Fibroblast of skin of right biceps (primary cell): Measurements from ENCODE around the gene TRPM5.

ENCODE experiments used
- DNase-seq: peaks from one replicate; pipeline ENCODE4 v3.0.0-alpha.2; 2013

Gene TRPM5

GRCh38 chr11:2419638-2420501 lies 24.4 kb downstream of the TRPM5 start:
- peak; percentile 52 for DNase-seq

DNA sequence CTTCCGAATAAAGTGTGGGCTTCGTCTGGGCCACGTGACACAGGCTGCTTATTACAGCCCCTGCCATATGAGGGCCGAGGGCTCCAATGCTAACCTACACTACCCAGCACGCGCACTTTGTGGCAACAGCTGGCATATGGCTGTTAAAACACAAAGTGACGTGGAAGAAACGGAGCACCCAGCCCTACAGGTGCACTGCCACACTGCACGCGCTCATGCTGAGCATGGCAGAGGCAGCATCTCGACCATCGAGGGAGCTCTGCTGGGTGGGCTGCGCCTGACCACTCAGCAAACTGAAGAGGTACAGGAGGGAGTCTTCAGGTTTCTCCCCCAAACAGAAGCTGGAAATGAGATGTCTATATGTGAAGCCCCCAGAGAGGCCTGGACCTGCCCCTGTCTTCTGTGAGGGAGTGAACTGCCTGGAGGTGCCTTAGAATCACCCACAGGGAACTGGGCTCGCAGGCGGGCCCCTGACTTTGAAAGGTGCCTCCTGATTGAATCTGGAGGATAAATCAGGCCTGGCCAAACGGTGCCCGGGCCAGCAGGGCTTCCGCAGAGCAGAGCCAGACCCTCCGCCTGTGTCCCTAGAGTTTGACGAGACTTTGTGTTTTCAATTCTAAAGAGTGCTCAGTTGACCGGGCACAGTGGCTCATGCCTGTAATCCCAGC lies 25.5 kb downstream of the TRPM5 start:
- no peak for DNase-seq

DNA sequence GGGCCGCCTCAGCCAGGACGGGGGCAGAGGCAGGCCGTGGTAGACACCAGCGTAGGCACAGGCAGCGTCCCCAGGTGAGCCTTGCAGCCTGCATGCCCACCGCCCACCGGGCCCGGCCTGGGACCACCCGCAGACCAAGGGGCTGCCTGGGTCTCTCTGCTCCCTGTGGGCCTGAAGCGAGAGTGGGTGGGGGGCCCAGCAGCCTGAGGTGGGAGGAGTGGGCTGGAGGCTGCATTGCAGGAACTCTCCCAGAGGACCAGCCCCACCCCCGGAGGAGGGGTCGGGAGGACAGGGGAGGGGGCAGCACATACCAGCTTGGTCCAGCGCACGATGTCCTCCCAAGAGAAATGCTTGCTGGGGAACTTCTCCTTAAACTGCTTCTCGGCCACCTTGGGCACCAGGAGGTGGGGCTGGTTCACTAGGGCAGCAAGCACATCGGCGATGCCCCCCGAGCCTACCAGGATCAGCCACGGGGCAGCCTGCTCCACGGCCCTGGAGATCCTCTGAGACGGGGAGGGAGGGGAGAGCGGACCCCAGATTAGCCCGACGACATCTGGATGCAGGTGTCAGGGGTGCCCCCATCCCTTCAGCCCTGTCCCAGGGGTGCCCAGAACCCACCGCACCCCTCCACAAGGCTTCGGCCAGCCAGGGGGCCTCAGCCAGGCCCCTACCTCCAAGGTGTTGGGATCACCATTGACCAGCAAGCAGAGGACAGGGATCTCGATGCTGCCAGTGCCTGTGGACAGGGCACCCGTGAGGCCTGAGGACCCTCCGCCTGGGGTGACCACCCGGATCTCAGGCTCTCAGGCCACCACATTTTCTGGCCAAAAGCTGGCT lies 26.2 kb downstream of the TRPM5 start:
- DNase-seq, result no peak

DNA sequence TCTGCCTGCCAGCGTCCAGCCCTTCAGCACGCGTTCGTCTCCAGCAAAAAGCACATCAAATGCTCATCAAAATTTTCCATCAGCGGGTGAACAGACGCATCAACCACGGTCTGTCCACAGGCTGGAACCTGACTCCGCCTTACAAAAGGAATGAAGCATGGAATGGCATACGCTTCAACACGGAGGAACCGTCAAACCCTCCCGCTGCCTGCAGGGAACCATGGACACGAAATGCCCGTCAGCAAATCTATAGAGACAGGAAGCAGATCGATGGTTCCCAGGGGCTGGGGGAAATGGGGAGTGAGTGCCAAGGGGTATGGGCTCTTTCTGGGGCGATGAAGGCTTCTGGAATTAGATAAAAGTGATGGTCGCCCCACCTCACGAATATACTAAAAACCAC lies 27.5 kb downstream of the TRPM5 start:
- no peak for DNase-seq

GRCh38 chr11:2415601-2416380 lies 28.5 kb downstream of the TRPM5 start:
- DNase-seq, result no peak

DNA sequence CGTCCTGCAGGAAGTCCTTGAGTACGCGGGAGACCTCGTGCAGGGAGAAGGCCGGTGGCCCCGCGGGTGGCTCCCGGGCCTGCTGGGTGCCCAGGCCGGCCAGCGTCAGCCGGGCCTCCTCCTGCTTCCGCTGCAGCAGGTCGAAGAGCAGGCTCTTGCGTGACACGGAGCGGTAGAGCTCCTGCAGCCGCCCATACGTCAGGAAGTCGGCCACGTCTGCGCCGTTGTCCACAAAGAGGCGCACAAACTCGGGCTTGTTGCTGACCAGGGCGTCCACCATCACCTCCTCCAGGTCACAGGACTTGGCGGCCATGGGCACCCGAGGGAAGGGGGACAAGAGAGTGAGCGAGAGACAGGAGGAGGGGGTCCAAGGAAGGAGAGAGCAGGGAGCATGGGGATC lies 29.1 kb downstream of the TRPM5 start:
- DNase-seq, result no peak

DNA sequence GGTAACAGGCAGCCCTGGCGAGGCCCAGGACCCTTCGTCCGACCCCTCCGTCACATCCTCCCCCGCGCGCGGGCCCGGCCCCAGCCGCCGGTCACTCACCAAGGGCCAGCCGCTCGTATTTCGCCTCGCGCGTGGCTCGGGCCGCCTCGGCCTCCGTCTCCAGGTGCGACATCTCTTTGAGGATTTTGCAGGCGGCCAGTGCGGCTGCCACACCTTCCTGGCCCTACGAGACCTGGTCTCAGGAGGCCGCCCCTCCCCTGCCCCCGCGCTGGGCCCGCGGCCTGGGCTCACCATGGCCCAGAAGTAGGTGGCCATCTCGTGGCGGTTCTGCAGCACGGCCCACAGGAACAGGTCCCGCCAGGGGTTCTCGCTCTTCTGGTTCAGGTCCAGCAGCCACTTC lies 29.7 kb downstream of the TRPM5 start:
- DNase-seq, result no peak

DNA sequence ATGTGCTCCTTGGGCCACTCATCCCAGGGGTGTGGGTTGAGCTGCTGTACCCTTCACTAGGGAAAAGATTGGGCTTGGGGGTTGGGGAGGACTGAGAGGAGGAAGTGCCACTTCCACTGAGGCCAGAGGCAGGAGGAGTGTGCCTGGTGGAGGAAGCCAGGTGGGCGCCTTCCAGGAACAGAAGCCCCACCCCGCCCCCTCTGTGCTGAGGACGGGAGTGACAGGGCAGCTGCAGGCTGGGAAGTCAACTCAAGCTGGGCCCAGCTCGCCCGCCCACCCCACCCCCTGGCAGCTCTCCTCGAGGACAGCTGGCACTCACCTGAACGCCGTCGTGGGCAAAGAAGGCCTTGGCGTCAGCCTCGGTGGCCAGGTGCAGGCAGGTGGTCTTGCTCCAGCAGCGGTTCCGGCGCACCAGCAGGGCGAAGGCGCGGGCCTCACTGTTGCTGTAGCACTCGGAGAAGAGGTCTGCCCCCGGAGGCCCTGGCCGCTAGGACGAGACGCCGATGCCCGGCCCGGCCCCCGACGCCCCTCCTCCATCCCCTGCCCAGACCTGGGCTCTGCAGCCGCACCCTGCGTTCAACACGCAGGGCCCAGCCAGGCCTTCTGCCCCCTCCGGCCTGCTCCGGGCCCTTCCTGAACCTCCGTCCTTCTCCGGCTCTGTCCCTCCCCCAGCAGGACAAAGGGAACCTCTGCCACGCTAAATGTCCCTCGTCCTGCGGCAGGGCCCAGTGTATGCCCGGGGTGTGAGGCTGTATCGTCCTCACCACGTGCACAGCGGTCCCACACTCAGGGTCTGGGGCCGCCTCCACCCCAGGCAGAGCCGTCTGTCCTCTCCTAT lies 30.4 kb downstream of the TRPM5 start:
- DNase-seq, result no peak

GRCh38 chr11:2412323-2412722 lies 32.0 kb downstream of the TRPM5 start:
- no peak for DNase-seq

DNA sequence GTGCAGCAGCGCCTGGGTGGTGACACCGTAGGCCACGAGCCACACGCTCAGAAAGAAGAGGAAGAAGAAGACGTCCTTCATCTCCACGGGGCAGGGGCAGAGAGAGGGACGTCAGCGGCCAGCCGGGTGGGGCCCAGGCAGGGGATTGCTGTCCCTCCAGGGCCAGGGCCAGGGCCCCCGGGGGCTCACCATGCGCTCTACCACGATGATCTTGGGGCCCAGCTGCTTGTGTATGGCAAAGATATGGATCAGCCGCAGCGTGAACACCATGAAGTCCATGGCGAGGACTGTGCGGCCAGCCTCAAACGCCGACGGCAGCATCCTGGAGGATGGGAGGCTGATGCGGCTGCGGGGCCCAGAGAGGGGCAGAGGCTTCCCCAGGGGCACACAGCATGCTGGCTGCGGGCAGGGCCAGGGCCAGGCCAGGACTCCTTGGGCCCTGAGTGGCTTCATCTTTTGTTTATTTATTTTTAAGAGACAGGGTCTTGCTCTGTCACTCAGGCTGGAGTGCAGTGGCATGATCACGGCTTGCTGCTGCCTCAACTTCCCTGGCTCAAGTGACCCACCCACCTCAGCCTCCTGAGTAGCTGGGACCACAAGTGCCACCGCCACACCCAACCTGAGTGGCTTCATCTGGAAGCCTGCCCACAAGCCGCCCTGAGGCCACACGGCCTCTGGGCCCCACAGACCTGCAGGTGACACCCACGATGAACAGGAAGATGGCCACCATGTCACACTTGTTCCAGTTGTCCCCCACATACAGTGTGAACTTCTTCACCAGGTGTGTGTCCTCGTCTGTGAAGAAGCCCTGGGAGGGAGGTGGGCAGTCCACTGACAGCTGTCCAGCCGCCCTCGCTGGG lies 32.6 kb downstream of the TRPM5 start:
- no peak for DNase-seq

- DNase-seq, result no peak
These were observed 33.7 kb downstream of the TRPM5 start for GRCh38 chr11:2410616-2411015.

- DNase-seq, result no peak
These were observed 34.5 kb downstream of the TRPM5 start for GRCh38 chr11:2409611-2410468.

- no peak for DNase-seq
These were observed 35.2 kb downstream of the TRPM5 start for GRCh38 chr11:2409126-2409525.

DNA sequence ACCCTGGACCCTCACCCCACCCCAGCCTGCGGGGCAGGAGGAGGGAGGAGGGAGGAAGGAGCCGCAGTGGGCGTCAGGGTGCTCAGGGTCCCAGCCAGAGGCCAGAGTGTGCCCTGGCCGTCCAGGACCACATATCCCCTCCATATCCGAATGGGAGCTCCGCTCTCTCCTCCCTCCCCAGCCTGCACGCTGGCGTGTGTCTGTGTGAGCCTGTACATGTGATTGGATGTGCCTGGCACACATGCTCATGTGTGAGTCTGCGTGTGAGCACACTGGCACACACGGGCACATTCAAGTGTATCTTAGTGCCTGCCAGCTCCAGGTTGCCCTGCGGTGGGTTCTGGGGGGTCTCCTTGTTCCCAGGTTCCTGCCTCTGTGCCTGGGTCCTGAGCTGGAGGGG lies 35.6 kb downstream of the TRPM5 start:
- no peak for DNase-seq

GRCh38 chr11:2406878-2407410 lies 37.4 kb downstream of the TRPM5 start:
- DNase-seq, result no peak

DNA sequence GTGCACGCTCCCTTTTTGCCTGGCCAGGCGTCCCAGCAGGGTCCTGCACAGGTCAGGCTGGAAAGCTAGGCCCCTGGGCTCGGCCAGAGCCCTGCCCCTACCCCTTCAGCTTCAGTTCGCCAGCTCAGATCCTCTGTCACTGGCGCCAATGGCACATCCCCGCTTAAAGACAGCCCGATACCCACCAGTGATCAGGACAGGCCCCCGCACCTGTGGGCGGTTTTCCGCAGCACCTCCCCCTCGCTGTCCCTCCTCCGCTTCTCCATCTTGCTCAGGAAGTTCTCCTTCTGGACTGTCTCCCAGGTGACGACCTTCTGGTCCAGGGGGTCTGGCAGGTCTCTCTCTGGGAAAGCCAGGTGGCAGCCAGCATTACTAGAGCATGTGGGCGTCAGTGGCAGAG lies 37.9 kb downstream of the TRPM5 start:
- no peak for DNase-seq

GRCh38 chr11:2404735-2405196 lies 39.5 kb downstream of the TRPM5 start:
- no peak for DNase-seq

DNA sequence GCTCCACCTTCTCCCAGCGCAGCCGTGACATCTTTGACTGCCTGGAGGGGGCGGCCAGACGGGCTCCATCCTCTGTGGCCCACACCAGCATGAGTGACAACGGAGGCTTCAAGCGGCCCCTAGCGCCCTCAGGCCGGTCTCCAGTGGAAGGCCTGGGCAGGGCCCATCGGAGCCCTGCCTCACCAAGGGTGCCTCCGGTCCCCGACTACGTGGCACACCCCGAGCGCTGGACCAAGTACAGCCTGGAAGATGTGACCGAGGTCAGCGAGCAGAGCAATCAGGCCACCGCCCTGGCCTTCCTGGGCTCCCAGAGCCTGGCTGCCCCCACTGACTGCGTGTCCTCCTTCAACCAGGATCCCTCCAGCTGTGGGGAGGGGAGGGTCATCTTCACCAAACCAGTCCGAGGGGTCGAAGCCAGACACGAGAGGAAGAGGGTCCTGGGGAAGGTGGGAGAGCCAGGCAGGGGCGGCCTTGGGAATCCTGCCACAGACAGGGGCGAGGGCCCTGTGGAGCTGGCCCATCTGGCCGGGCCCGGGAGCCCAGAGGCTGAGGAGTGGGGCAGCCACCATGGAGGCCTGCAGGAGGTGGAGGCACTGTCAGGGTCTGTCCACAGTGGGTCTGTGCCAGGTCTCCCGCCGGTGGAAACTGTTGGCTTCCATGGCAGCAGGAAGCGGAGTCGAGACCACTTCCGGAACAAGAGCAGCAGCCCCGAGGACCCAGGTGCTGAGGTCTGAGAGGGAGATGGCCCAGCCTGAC lies 41.2 kb downstream of the TRPM5 start:
- no peak for DNase-seq

DNA sequence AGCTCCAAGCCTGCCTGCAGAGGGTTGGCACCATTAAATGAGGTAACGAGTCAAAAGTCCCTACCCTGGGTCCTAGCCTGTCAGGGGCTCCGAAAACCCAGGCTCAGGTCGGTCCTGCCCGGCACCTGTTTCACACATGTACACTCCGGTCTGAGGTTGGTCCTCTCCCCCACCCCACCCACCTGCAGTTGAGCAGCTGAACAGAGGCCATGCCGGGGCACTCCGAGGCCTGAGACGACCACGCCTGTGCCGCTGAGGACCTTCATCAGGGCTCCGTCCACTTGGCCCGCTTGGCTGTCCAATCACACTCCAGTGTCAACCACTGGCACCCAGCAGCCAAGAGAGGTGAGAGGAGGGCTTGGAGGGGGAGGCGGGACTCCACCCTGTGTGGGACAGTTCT lies 42.2 kb downstream of the TRPM5 start:
- DNase-seq, result no peak
